ENCODE data around the gene ZNF148.

ZNF148 gene

GRCh38 chr3:125214738-125215137 is 160.4 kb downstream of the ZNF148 start:
- no peak for DNase-seq

GRCh38 chr3:125213946-125214542 is 161.1 kb downstream of the ZNF148 start:
- no peak for DNase-seq

GRCh38 chr3:125213364-125213755 is 161.8 kb downstream of the ZNF148 start:
- DNase-seq: no peak

- no peak for DNase-seq
Measured at GRCh38 chr3:125212509-125213363, 162.4 kb downstream of the ZNF148 start, which contains the start of gene SLC12A8. SLC12A8 (minus strand) TSS chr3:125212748; CDS start chr3:125211349, 1,399 bp downstream.

- DNase-seq: no peak
Measured at GRCh38 chr3:125212091-125212508, 163.0 kb downstream of the ZNF148 start.

GRCh38 chr3:125211523-125212090 is 163.5 kb downstream of the ZNF148 start:
- no peak for DNase-seq

- no peak for DNase-seq
Measured at GRCh38 chr3:125207949-125208568, 167.1 kb downstream of the ZNF148 start.

GRCh38 chr3:125207507-125207906 is 167.6 kb downstream of the ZNF148 start:
- no peak for DNase-seq

GRCh38 chr3:125206934-125207333 is 168.2 kb downstream of the ZNF148 start:
- no peak for DNase-seq

GRCh38 chr3:125203731-125204130 is 171.4 kb downstream of the ZNF148 start:
- no peak for DNase-seq

GRCh38 chr3:125202197-125202596 is 172.9 kb downstream of the ZNF148 start:
- no peak for DNase-seq

- no peak for DNase-seq
Measured at GRCh38 chr3:125200731-125201139, 174.4 kb downstream of the ZNF148 start.

GRCh38 chr3:125194849-125195601 is 180.1 kb downstream of the ZNF148 start:
- DNase-seq: no peak

GRCh38 chr3:125194061-125194848 is 180.9 kb downstream of the ZNF148 start:
- no peak for DNase-seq

- no peak for DNase-seq
Measured at GRCh38 chr3:125192190-125193035, 182.7 kb downstream of the ZNF148 start.

GRCh38 chr3:125191730-125192129 is 183.4 kb downstream of the ZNF148 start:
- no peak for DNase-seq

GRCh38 chr3:125191256-125191655 is 183.9 kb downstream of the ZNF148 start:
- DNase-seq: no peak

GRCh38 chr3:125190786-125191185 is 184.3 kb downstream of the ZNF148 start:
- DNase-seq: no peak

GRCh38 chr3:125189378-125190165 is 185.6 kb downstream of the ZNF148 start:
- DNase-seq: no peak

GRCh38 chr3:125188955-125189354 is 186.2 kb downstream of the ZNF148 start:
- no peak for DNase-seq
